H9 (cell line): Measurements from ENCODE around the gene PLXND1. TPM values are rescaled to one million over a fixed set of nuclear protein-coding genes. Genes with fewer than 3 reads are reported as not detected.

Experiments
- DNase-seq: peaks from one replicate; pipeline ENCODE4 v3.0.0-alpha.2; 2017
- H2AFZ ChIP-seq: one replicate; pipeline ENCODE4 v1.6.1; 2013; ENCODE audit warnings: mild to moderate bottlenecking, low read length, control low read depth, moderate library complexity
- H2AK5ac ChIP-seq: 2 replicates; pipeline ENCODE4 v1.6.1; 2013; ENCODE audit warnings: low read length, control low read depth, mixed read lengths; ENCODE audit not compliant: insufficient read length
- H2BK120ac ChIP-seq: one replicate; pipeline ENCODE4 v1.6.1; 2013; ENCODE audit warnings: low read depth, mild to moderate bottlenecking, low read length, control low read depth, inconsistent platforms; ENCODE audit not compliant: poor library complexity, severe bottlenecking
- H2BK12ac ChIP-seq: 2 replicates; pipeline ENCODE4 v1.6.1; 2013; ENCODE audit warnings: low read length, control low read depth, mixed read lengths, low read depth; ENCODE audit not compliant: insufficient read length
- H2BK15ac ChIP-seq: 2 replicates; pipeline ENCODE4 v1.6.1; 2013; ENCODE audit warnings: low read depth, low read length, control low read depth
- H2BK20ac ChIP-seq: one replicate; pipeline ENCODE4 v1.6.1; 2013; ENCODE audit warnings: low read depth, mild to moderate bottlenecking, low read length, control low read depth, inconsistent platforms; ENCODE audit not compliant: poor library complexity, severe bottlenecking
- H2BK5ac ChIP-seq: 2 replicates; pipeline ENCODE4 v1.6.1; 2013; ENCODE audit warnings: low read length, control low read depth, mixed read lengths; ENCODE audit not compliant: insufficient read length
- H3K14ac ChIP-seq: 2 replicates; pipeline ENCODE4 v1.6.1; 2013; ENCODE audit warnings: low read length, control low read depth; ENCODE audit not compliant: insufficient read depth
- H3K18ac ChIP-seq: 2 replicates; pipeline ENCODE4 v1.6.1; 2013; ENCODE audit warnings: low read depth, mild to moderate bottlenecking, mixed read lengths, low read length, control low read depth; ENCODE audit not compliant: insufficient read length
- H3K23ac ChIP-seq: 2 replicates; pipeline ENCODE4 v1.6.1; 2013; ENCODE audit warnings: low read length, control low read depth, mixed read lengths, low read depth; ENCODE audit not compliant: insufficient read length
- H3K23me2 ChIP-seq: 2 replicates; pipeline ENCODE4 v1.6.1; 2013; ENCODE audit warnings: low read depth, mild to moderate bottlenecking, mixed read lengths, low read length, control low read depth; ENCODE audit not compliant: insufficient read length, poor library complexity, severe bottlenecking
- H3K27ac ChIP-seq: 2 replicates; pipeline ENCODE4 v1.5.1; 2013; ENCODE audit warnings: low read length, control low read depth, mixed read lengths, low read depth; ENCODE audit not compliant: insufficient read length
- H3K27me3 ChIP-seq: 2 replicates; pipeline ENCODE4 v1.6.1; 2013; ENCODE audit warnings: low read length, control low read depth, inconsistent platforms; ENCODE audit not compliant: insufficient read depth
- H3K4ac ChIP-seq: 2 replicates; pipeline ENCODE4 v1.6.1; 2013; ENCODE audit warnings: low read depth, mild to moderate bottlenecking, control low read depth, inconsistent platforms, low read length, moderate library complexity
- H3K4me1 ChIP-seq: 2 replicates; pipeline ENCODE4 v1.6.1; 2013; ENCODE audit warnings: low read length, control low read depth, inconsistent platforms; ENCODE audit not compliant: insufficient read depth
- H3K4me2 ChIP-seq: 2 replicates; pipeline ENCODE4 v1.6.1; 2013; ENCODE audit warnings: low read length, control low read depth, mixed read lengths; ENCODE audit not compliant: insufficient read length, insufficient read depth
- H3K56ac ChIP-seq: 2 replicates; pipeline ENCODE4 v1.6.1; 2013; ENCODE audit warnings: low read depth, mild to moderate bottlenecking, mixed read lengths, low read length, control low read depth; ENCODE audit not compliant: insufficient read length
- H3K79me1 ChIP-seq: 2 replicates; pipeline ENCODE4 v1.6.1; 2013; ENCODE audit warnings: low read depth, mild to moderate bottlenecking, moderate library complexity, low read length, control low read depth, inconsistent platforms; ENCODE audit not compliant: insufficient read depth, poor library complexity, severe bottlenecking
- H3K79me2 ChIP-seq: 2 replicates; pipeline ENCODE4 v1.6.1; 2013; ENCODE audit warnings: low read length, control low read depth, inconsistent platforms; ENCODE audit not compliant: insufficient read depth
- H3K9ac ChIP-seq: 2 replicates; pipeline ENCODE4 v1.6.1; 2013; ENCODE audit warnings: low read length, control low read depth, mixed read lengths; ENCODE audit not compliant: insufficient read length; ENCODE audit errors: extremely low read depth
- H3K9me3 ChIP-seq: one replicate; pipeline ENCODE4 v1.6.1; 2013; ENCODE audit warnings: low read depth, low read length, inconsistent platforms; ENCODE audit not compliant: control insufficient read depth
- H3T11ph ChIP-seq: one replicate; pipeline ENCODE4 v1.6.1; 2013; ENCODE audit warnings: mild to moderate bottlenecking, low read length, control low read depth, inconsistent platforms
- H4K20me1 ChIP-seq: one replicate; pipeline ENCODE4 v1.6.1; 2013; ENCODE audit not compliant: control insufficient read depth, insufficient read length, insufficient read depth
- H4K5ac ChIP-seq: 2 replicates; pipeline ENCODE4 v1.6.1; 2013; ENCODE audit warnings: low read depth, mild to moderate bottlenecking, mixed read lengths, low read length, control low read depth; ENCODE audit not compliant: insufficient read length
- H4K8ac ChIP-seq: replicated peaks from 2 replicates; pipeline ENCODE4 v1.6.1; 2013; ENCODE audit warnings: low read length, control low read depth, mixed read lengths, low read depth; ENCODE audit not compliant: insufficient read length
- H4K91ac ChIP-seq: 2 replicates; pipeline ENCODE4 v1.6.1; 2013; ENCODE audit warnings: low read depth, mild to moderate bottlenecking, moderate library complexity, mixed read lengths, low read length, control low read depth; ENCODE audit not compliant: insufficient read length
- H3K27ac Mint-ChIP-seq, 3 experiments: 2 replicates in 2 of 3; 3 replicates in 1 of 3; pipeline ENCODE4 v1.8.0; 2020 to 2021; ENCODE audit warnings: mixed read lengths in 3 of 3, mild to moderate bottlenecking in 1 of 3, moderate library complexity in 1 of 3
- H3K27me3 Mint-ChIP-seq: 2 replicates; pipeline ENCODE4 v1.8.0; 2021; ENCODE audit warnings: low read depth, mild to moderate bottlenecking, moderate library complexity, mixed read lengths
- H3K36me3 Mint-ChIP-seq, 3 experiments: 2 replicates in 2 of 3; 3 replicates in 1 of 3; pipeline ENCODE4 v1.8.0; 2020 to 2021; ENCODE audit warnings: low read depth in 3 of 3, mixed read lengths in 3 of 3; ENCODE audit not compliant: insufficient read depth in 1 of 3
- H3K4me1 Mint-ChIP-seq, 2 experiments: 2 replicates each; pipeline ENCODE4 v1.8.0; 2020; ENCODE audit warnings: mixed read lengths in 2 of 2
- H3K4me3 Mint-ChIP-seq, 2 experiments: 2 replicates in 1 of 2; 3 replicates in 1 of 2; pipeline ENCODE4 v1.8.0; 2020 to 2021; ENCODE audit warnings: mild to moderate bottlenecking in 2 of 2, mixed read lengths in 2 of 2, moderate library complexity in 1 of 2
- H3K9me3 Mint-ChIP-seq, 2 experiments: 2 replicates in 1 of 2; 3 replicates in 1 of 2; pipeline ENCODE4 v1.8.0; 2020; ENCODE audit warnings: mild to moderate bottlenecking in 2 of 2, mixed read lengths in 2 of 2, moderate library complexity in 1 of 2
- WGBS: extraction: QIAGEN DNeasy Blood & Tissue Kit; methylation state at CpG from one replicate; pipeline ENCODE4 v1.1.7; 2013; ENCODE audit warnings: missing lambda C conversion rate, low lambda C conversion rate, mixed read lengths; ENCODE audit not compliant: insufficient read length; ENCODE audit errors: extremely low coverage; 5-methylcytosine and 5-hydroxymethylcytosine counted together
- total RNA-seq: library from RNA; stranded (reverse); gene quantifications from 2 replicates; pipeline ENCODE4 v1.2.1, GENCODE V29; 2021
- TF ChIP-seq, protein P1 (sequence below): fragments of 200-600 bp; sonication (generic); conservative IDR thresholded peaks from 3 replicates; pipeline ENCODE4 v1.8.0; 2021; ENCODE audit warnings: antibody characterized with exemption, mild to moderate bottlenecking

The PLXND1 gene
- total RNA-seq, 1 experiment from 2014 or later, result 50.9 TPM

DNA sequence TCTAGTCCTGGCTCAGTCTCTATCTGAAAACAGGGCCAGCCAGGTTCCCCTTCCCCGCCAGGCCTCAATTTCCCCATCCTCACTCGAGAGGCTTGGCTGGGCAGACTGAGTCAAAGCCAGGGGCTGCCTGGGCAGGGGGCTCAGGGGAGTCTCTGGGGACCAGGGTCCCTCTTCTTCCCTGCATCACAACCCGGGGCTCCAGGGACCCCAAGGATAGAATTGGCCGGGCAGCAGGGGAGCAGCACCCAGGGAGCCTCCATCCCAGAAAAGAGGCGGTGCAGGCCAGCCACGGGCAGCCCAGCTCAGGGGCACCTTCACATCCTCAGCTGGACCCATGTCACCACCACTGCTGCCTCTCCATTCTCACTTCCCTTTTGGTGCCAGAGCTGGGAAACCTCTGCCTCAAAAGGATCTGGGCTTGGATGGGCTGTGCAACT is 13.3 kb upstream of the PLXND1 start:
- no peaks in the 10 kb centered on the region; the same call in 1 of the 2 replicates for H3K27me3 Mint-ChIP-seq
- Histone ChIP-seq H3K56ac (no peak overlapping the region), H3K4me2 (no peak overlapping the region), H3K4ac (no peak overlapping the region), H4K8ac (no peak overlapping the region), H2AFZ (no peak overlapping the region), H4K5ac (no peak overlapping the region), H3K14ac (no peak overlapping the region), H3K79me2 (no peaks in the 10 kb centered on the region), H3K79me1 (no peaks in the 10 kb centered on the region), H2AK5ac (no peak overlapping the region), H3K27me3 (no peaks in the 10 kb centered on the region), H3T11ph (no peak overlapping the region), H3K9ac (no peak overlapping the region), H3K18ac (no peak overlapping the region), H3K23ac (no peak overlapping the region), H2BK20ac (no peak overlapping the region), H2BK5ac (no peak overlapping the region), H4K91ac (no peak overlapping the region), H3K4me1 (no peaks in the 10 kb centered on the region), H2BK12ac (no peak overlapping the region), H3K27ac (no peak overlapping the region), H4K20me1 (no peaks in the 10 kb centered on the region), H3K9me3 (no peaks in the 10 kb centered on the region), H2BK120ac (no peak overlapping the region), H2BK15ac (no peak overlapping the region), H3K23me2 (no peaks in the 10 kb centered on the region)
- no peak overlapping the region for H3K27ac Mint-ChIP-seq
- no CpG with 5 or more reads among the region's 6 CpGs for WGBS
- H3K36me3 Mint-ChIP-seq, result no peaks in the 10 kb centered on the region; a peak in 1 of 7 replicates
- no peak for DNase-seq
- no peaks in the 10 kb centered on the region for H3K9me3 Mint-ChIP-seq
- TF ChIP-seq, protein P1, sequence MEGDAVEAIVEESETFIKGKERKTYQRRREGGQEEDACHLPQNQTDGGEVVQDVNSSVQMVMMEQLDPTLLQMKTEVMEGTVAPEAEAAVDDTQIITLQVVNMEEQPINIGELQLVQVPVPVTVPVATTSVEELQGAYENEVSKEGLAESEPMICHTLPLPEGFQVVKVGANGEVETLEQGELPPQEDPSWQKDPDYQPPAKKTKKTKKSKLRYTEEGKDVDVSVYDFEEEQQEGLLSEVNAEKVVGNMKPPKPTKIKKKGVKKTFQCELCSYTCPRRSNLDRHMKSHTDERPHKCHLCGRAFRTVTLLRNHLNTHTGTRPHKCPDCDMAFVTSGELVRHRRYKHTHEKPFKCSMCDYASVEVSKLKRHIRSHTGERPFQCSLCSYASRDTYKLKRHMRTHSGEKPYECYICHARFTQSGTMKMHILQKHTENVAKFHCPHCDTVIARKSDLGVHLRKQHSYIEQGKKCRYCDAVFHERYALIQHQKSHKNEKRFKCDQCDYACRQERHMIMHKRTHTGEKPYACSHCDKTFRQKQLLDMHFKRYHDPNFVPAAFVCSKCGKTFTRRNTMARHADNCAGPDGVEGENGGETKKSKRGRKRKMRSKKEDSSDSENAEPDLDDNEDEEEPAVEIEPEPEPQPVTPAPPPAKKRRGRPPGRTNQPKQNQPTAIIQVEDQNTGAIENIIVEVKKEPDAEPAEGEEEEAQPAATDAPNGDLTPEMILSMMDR, result no peak
- H3K4me3 Mint-ChIP-seq, result no peak overlapping the region
- H3K4me1 Mint-ChIP-seq, result peaks cover 12 to 22% of the 10 kb centered on the region in 2 experiments
